DND-41 (cell line): Measurements from ENCODE around the gene ACTMAP.
"Not testable (repeated sequence)": the region's sequence is repeated elsewhere in the genome, so short reads cannot be mapped to it uniquely, and the experiment has no call there.

Experiments
- CTCF ChIP-seq: IDR thresholded peaks from 2 replicates; pipeline ENCODE4 v1.5.1; 2012; ENCODE audit warnings: borderline replicate concordance, low read length, moderate library complexity, mild to moderate bottlenecking; ENCODE audit not compliant: poor library complexity, severe bottlenecking; ENCODE audit errors: extremely low read depth
- EZH2 ChIP-seq: IDR thresholded peaks from 3 replicates; pipeline ENCODE4 v1.6.1; 2012; ENCODE audit warnings: borderline replicate concordance, low read depth, mild to moderate bottlenecking, moderate library complexity, low read length, inconsistent platforms; ENCODE audit not compliant: severe bottlenecking

DNA sequence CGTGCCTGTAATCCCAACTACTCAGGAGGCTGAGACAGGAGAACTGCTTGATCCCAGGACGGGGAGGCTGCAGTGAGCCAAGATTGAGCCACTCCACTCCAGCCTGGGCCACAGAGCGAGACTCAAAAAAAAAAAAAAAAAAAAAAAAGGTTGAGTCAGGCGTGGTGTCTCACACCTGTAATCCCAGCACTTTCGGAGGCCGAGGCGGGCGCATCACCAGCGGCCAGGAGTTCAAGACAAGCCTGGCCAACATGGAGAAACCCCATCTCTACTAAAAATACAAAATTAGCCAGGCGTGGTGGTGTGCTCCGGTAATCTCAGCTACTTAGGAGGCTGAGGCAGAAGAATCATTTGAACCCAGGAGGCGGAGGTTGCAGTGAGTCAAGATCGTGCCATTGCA lies 16.1 kb upstream of the ACTMAP start:
- TF ChIP-seq CTCF, EZH2: not testable (repeated sequence)
